ENCODE results near the gene CARNS1. TPM values are rescaled to one million over a fixed set of nuclear protein-coding genes. Genes with fewer than 3 reads are reported as not detected.

Gene CARNS1
- total and polyA plus RNA-seq, 10 of the 15 experiments (the other 5 are each of a cell fraction or from before 2014, with no cell fraction given), result 0.02 to 0.14 (median 0.10) TPM; not detected in 3

- TF ChIP-seq FOXK2 (IDR thresholded peaks at IDR 0.05), result no peak
- no peak for TF ChIP-seq POLR2AphosphoS5 (IDR thresholded peaks at IDR 0.05; ENCODE audit: low read length)
- peak; percentile 55 for TF ChIP-seq MLLT1 (IDR thresholded peaks at IDR 0.05)
- TF ChIP-seq POU2F2 (IDR thresholded peaks at IDR 0.05; ENCODE audit: borderline replicate concordance, low read depth, low read length), result no peak
- no peak for TF ChIP-seq ETV6 (conservative IDR thresholded peaks at IDR 0.05 in 1 of 2, IDR thresholded peaks at IDR 0.05 in 1 of 2; ENCODE audit: borderline replicate concordance in 1 of 2, low read depth in 1 of 2)
- TF ChIP-seq, protein P1, sequence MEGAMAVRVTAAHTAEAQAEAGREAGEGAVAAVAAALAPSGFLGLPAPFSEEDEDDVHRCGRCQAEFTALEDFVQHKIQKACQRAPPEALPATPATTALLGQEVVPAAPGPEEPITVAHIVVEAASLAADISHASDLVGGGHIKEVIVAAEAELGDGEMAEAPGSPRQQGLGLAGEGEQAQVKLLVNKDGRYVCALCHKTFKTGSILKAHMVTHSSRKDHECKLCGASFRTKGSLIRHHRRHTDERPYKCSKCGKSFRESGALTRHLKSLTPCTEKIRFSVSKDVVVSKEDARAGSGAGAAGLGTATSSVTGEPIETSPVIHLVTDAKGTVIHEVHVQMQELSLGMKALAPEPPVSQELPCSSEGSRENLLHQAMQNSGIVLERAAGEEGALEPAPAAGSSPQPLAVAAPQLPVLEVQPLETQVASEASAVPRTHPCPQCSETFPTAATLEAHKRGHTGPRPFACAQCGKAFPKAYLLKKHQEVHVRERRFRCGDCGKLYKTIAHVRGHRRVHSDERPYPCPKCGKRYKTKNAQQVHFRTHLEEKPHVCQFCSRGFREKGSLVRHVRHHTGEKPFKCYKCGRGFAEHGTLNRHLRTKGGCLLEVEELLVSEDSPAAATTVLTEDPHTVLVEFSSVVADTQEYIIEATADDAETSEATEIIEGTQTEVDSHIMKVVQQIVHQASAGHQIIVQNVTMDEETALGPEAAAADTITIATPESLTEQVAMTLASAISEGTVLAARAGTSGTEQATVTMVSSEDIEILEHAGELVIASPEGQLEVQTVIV (IDR thresholded peaks at IDR 0.05; ENCODE audit: borderline replicate concordance, partially characterized antibody), result no peak
- peak; percentile 11; the same call in 1 of the 2 replicates for TF ChIP-seq POLR2AphosphoS2 (IDR thresholded peaks at IDR 0.05; ENCODE audit: low read depth, low read length)
- TF ChIP-seq KDM1A (IDR thresholded peaks at IDR 0.05; ENCODE audit: borderline replicate concordance), result no peak
- TF ChIP-seq IKZF1 (conservative IDR thresholded peaks at IDR 0.05), result 0 out of 2 replicates have a peak, but pooled peaks have one; percentile 32
- TF ChIP-seq CBX3 (IDR thresholded peaks at IDR 0.05; ENCODE audit: borderline replicate concordance, low read depth), result no peak
- TF ChIP-seq MYC (IDR thresholded peaks at IDR 0.05; ENCODE audit: insufficient read depth, insufficient read length, insufficient replicate concordance, low read length, severe bottlenecking), result no peak
- TF ChIP-seq NFYA (IDR thresholded peaks at IDR 0.05; ENCODE audit: borderline replicate concordance, low read depth, low read length), result no peak
- TF ChIP-seq SUPT20H (IDR thresholded peaks at IDR 0.05; ENCODE audit: borderline replicate concordance, control insufficient read depth, low read depth, low read length), result no peak
- no peak for TF ChIP-seq ZZZ3 (IDR thresholded peaks at IDR 0.05; ENCODE audit: control insufficient read depth, insufficient read length, low read depth)
- TF ChIP-seq NR2F1 (conservative IDR thresholded peaks at IDR 0.05), result no peak
- TF ChIP-seq YBX1 (IDR thresholded peaks at IDR 0.05), result no peak
- TF ChIP-seq CREB1 (IDR thresholded peaks at IDR 0.05; ENCODE audit: low read depth), result no peak
- no peak for TF ChIP-seq FOS (IDR thresholded peaks at IDR 0.05; ENCODE audit: borderline replicate concordance, extremely low read depth, insufficient read length)
- TF ChIP-seq STAT1 (conservative IDR thresholded peaks at IDR 0.05), result no peak
- no peak for TF ChIP-seq JUNB (IDR thresholded peaks at IDR 0.05)
Observed at GRCh38 chr11:67442504-67443404, 27.3 kb downstream of the CARNS1 start (continued).
